ENCODE results near the gene MAGI2. TPM values are rescaled to one million over a fixed set of nuclear protein-coding genes. Genes with fewer than 3 reads are reported as not detected.

MAGI2 gene
- total and polyA plus RNA-seq, 2 donors (not counting 3 experiments of a cell fraction or from before 2014, with no cell fraction given), result 0.28 to 6.0 TPM

- POLR2A ChIA-PET, result no interaction called here
- no peak for FAIRE-seq
- Histone ChIP-seq H3K4me3 (replicated peaks in 1 of 3; ENCODE audit: insufficient read depth in 1 of 3, low read depth in 1 of 3, low read length in 3 of 3) (no peak overlapping the region), H3K9ac (replicated peaks; ENCODE audit: extremely low read depth, insufficient read depth, low read length) (no peak overlapping the region), H2AFZ (ENCODE audit: low read depth, low read length) (no peak overlapping the region), H4K20me1 (replicated peaks; ENCODE audit: control insufficient read depth, extremely low read depth, insufficient read depth, low read length) (no peaks in the 10 kb centered on the region), H3K9me3 (replicated peaks; ENCODE audit: control insufficient read depth, insufficient read depth, low read length) (no peaks in the 10 kb centered on the region), H3K4me1 (ENCODE audit: control insufficient read depth, extremely low read depth, insufficient read depth, low read length) (peaks cover 11% of the 10 kb centered on the region), H3K4me2 (ENCODE audit: insufficient read depth, low read length) (no peak overlapping the region), H3K36me3 (ENCODE audit: control insufficient read depth in 2 of 2, extremely low read depth in 1 of 2, insufficient read depth in 2 of 2, low read length in 2 of 2) (no peaks in the 10 kb centered on the region), H3K9me1 (replicated peaks; ENCODE audit: control insufficient read depth, extremely low read depth, insufficient read depth, low read length) (no peaks in the 10 kb centered on the region), H3K27me3 (ENCODE audit: control insufficient read depth in 2 of 2, insufficient read depth in 2 of 2, low read length in 2 of 2) (peaks cover 11 to 15% of the 10 kb centered on the region in 2 experiments), H3K27ac (ENCODE audit: insufficient read depth, low read depth, low read length) (no peak overlapping the region), H3K79me2 (ENCODE audit: control insufficient read depth, insufficient read depth, low read length) (no peaks in the 10 kb centered on the region)
- dilution Hi-C loops (cut with MboI; ENCODE audit: extremely low pct_ligation_motif_present, low sequenced_read_pairs), result no loop called here
- intact Hi-C loops (cut with micrococcal nuclease), result loop anchor here (5.0 to 10.0 kb wide), 3 partner anchors 899 to 1252 kb away; no protein-coding TSS in a partner anchor
- no peak for TF ChIP-seq POLR2A (IDR thresholded peaks at IDR 0.05; ENCODE audit: low read depth, low read length)
- TF ChIP-seq MAX (IDR thresholded peaks at IDR 0.05; ENCODE audit: insufficient read depth, insufficient read length), result no peak
- TF ChIP-seq FOS (IDR thresholded peaks at IDR 0.05; ENCODE audit: borderline replicate concordance, insufficient read depth, low read length), result no peak
- BruUV-seq (replicated peaks), result no TSS peak
- CTCF ChIA-PET, result no interaction called here
- DNase-seq (ENCODE audit: low read depth, low spot score), result no peak
Observed at GRCh38 chr7:78023191-78023590, 1430.3 kb downstream of the MAGI2 start.

- no peak overlapping the region for H2AFZ ChIP-seq (ENCODE audit: low read depth, low read length)
- no peak overlapping the region for H3K27ac ChIP-seq (ENCODE audit: insufficient read depth, low read depth, low read length)
- no peaks in the 10 kb centered on the region for H3K79me2 ChIP-seq (ENCODE audit: control insufficient read depth, insufficient read depth, low read length)
- intact Hi-C loops (cut with micrococcal nuclease) (loop anchor here (5.0 to 10.0 kb wide), 3 partner anchors 900 to 1253 kb away; no protein-coding TSS in a partner anchor), dilution Hi-C loops (cut with MboI; ENCODE audit: extremely low pct_ligation_motif_present, low sequenced_read_pairs) (no loop called here)
- no peak overlapping the region for H3K4me2 ChIP-seq (ENCODE audit: insufficient read depth, low read length)
- H3K36me3 ChIP-seq (ENCODE audit: control insufficient read depth in 2 of 2, extremely low read depth in 1 of 2, insufficient read depth in 2 of 2, low read length in 2 of 2), result no peaks in the 10 kb centered on the region
- no peaks in the 10 kb centered on the region for H3K9me3 ChIP-seq (replicated peaks; ENCODE audit: control insufficient read depth, insufficient read depth, low read length)
- H3K9me1 ChIP-seq (replicated peaks; ENCODE audit: control insufficient read depth, extremely low read depth, insufficient read depth, low read length), result no peaks in the 10 kb centered on the region
- CTCF ChIA-PET, result no interaction called here
- peaks cover 11% of the 10 kb centered on the region for H3K4me1 ChIP-seq (ENCODE audit: control insufficient read depth, extremely low read depth, insufficient read depth, low read length)
- no peak overlapping the region for H3K9ac ChIP-seq (replicated peaks; ENCODE audit: extremely low read depth, insufficient read depth, low read length)
- BruUV-seq (replicated peaks), result no TSS peak
- no peaks in the 10 kb centered on the region for H4K20me1 ChIP-seq (replicated peaks; ENCODE audit: control insufficient read depth, extremely low read depth, insufficient read depth, low read length)
- DNase-seq (ENCODE audit: low read depth, low spot score) (no peak), FAIRE-seq (no peak)
- peaks cover 9 to 15% of the 10 kb centered on the region in 2 experiments for H3K27me3 ChIP-seq (ENCODE audit: control insufficient read depth in 2 of 2, insufficient read depth in 2 of 2, low read length in 2 of 2)
- TF ChIP-seq POLR2AphosphoS5 (IDR thresholded peaks at IDR 0.05; ENCODE audit: insufficient read depth, low read depth, low read length) (no peak), MAX (IDR thresholded peaks at IDR 0.05; ENCODE audit: insufficient read depth, insufficient read length) (no peak), CTCF (IDR thresholded peaks at IDR 0.05; ENCODE audit: extremely low read depth in 1 of 2, insufficient read depth in 1 of 2, low read depth in 1 of 2, low read length in 2 of 2) (no peak), FOS (IDR thresholded peaks at IDR 0.05; ENCODE audit: borderline replicate concordance, insufficient read depth, low read length) (no peak), EZH2 (IDR thresholded peaks at IDR 0.05; ENCODE audit: borderline replicate concordance, low read depth, low read length, severe bottlenecking) (no peak), POLR2A (IDR thresholded peaks at IDR 0.05; ENCODE audit: low read depth, low read length) (no peak), GATA2 (IDR thresholded peaks at IDR 0.05; ENCODE audit: insufficient read depth, insufficient read length, low read depth, low read length) (no peak), JUN (IDR thresholded peaks at IDR 0.05; ENCODE audit: borderline replicate concordance, insufficient read depth, insufficient read length, low read depth) (no peak), MYC (IDR thresholded peaks at IDR 0.05; ENCODE audit: low read depth, low read length) (no peak)
- POLR2A ChIA-PET, result no interaction called here
- H3K4me3 ChIP-seq (replicated peaks in 1 of 3; ENCODE audit: insufficient read depth in 1 of 3, low read depth in 1 of 3, low read length in 3 of 3), result no peak overlapping the region
Observed at GRCh38 chr7:78022165-78022564, 1431.3 kb downstream of the MAGI2 start.
